Panc1 (cell line): ENCODE results near the gene RPL5. TPM values are rescaled to one million over a fixed set of nuclear protein-coding genes. Genes with fewer than 3 reads are reported as not detected.

Experiments
- ATAC-seq: fragments of 200-7000 bp; cut with Tn5 transposase; 2 replicates; pipeline ENCODE4 v1.9.1; 2020; ENCODE audit warnings: mild to moderate bottlenecking, moderate library complexity
- BruUV-seq: library from RNA; stranded (reverse); fragments of 400-500 nt; replicated peaks from 2 replicates; lab custom pipeline; 2021; lab: Mats Ljungman, UMichigan
- CTCF ChIA-PET: fragments of 300-600 bp; sonication (Branson Sonifier 250); formaldehyde crosslinking; loops from one replicate; lab custom pipeline; 2022; ENCODE audit warnings: antibody characterized with exemption; lab: Charles Lee
- POLR2A ChIA-PET: fragments of 300-600 bp; sonication (Branson Sonifier 250); formaldehyde crosslinking; loops from one replicate; lab custom pipeline; 2022; ENCODE audit warnings: antibody characterized with exemption; lab: Charles Lee
- DNase-seq: peaks from one replicate; pipeline ENCODE4 v3.0.0-alpha.2; 2010; ENCODE audit warnings: low read depth, low spot score
- H3K27ac ChIP-seq: 2 replicates; pipeline ENCODE4 v1.5.1; 2011; ENCODE audit warnings: mild to moderate bottlenecking, low read length, inconsistent platforms
- H3K27me3 ChIP-seq: fragments of 200-500 bp; sonication (Bioruptor generic); 2 replicates; pipeline ENCODE4 v1.6.0; 2014; ENCODE audit warnings: low read length, inconsistent platforms; ENCODE audit not compliant: control insufficient read depth, insufficient read depth
- H3K36me3 ChIP-seq: fragments of 200-500 bp; sonication (Bioruptor generic); 2 replicates; pipeline ENCODE4 v1.5.1; 2014; ENCODE audit warnings: inconsistent platforms, mild to moderate bottlenecking, low read length, moderate library complexity; ENCODE audit not compliant: control insufficient read depth, insufficient read depth
- H3K4me1 ChIP-seq: 2 replicates; pipeline ENCODE4 v1.5.1; 2011; ENCODE audit warnings: inconsistent platforms, mild to moderate bottlenecking, low read length, moderate library complexity; ENCODE audit not compliant: control insufficient read depth, insufficient read depth
- H3K4me3 ChIP-seq, 2 experiments: 2 replicates each; pipeline ENCODE4 v1.5.1; 2011 to 2012; ENCODE audit warnings: low read depth in 2 of 2, low read length in 2 of 2, mild to moderate bottlenecking in 2 of 2, inconsistent platforms in 1 of 2, moderate library complexity in 1 of 2
- H3K9me3 ChIP-seq: fragments of 200-500 bp; sonication (Bioruptor generic); 2 replicates; pipeline ENCODE4 v1.5.1; 2014; ENCODE audit warnings: low read depth, mild to moderate bottlenecking, inconsistent platforms, low read length, moderate library complexity; ENCODE audit not compliant: control insufficient read depth, insufficient read depth
- CTCF ChIP-seq: fragments of 450-650 bp; IDR thresholded peaks from 2 replicates; pipeline ENCODE4 v1.5.1; 2017; ENCODE audit warnings: mild to moderate bottlenecking
- POLR2AphosphoS5 ChIP-seq: IDR thresholded peaks from 2 replicates; pipeline ENCODE4 v1.6.1; 2012; ENCODE audit warnings: mild to moderate bottlenecking, low read depth, low read length, moderate library complexity
- REST ChIP-seq, 2 experiments: IDR thresholded peaks; 2 replicates each; pipeline ENCODE4 v1.6.1; 2011 to 2012; ENCODE audit warnings: low read depth in 2 of 2, control low read depth in 1 of 2, low read length in 1 of 2, mild to moderate bottlenecking in 1 of 2, moderate library complexity in 1 of 2; ENCODE audit not compliant: insufficient read depth in 1 of 2
- SIN3A ChIP-seq: IDR thresholded peaks from 2 replicates; pipeline ENCODE4 v1.6.1; 2012; ENCODE audit warnings: low read depth, mild to moderate bottlenecking, low read length, moderate library complexity, borderline replicate concordance; ENCODE audit not compliant: insufficient read depth
- TCF7L2 ChIP-seq: IDR thresholded peaks from 2 replicates; pipeline ENCODE4 v1.6.1; 2011; ENCODE audit warnings: mild to moderate bottlenecking, low read depth, low read length, inconsistent platforms
- in situ Hi-C: cut with HindIII; loops from 2 replicates; pipeline ENCODE4 v1.10.0; 2016; ENCODE audit warnings: low sequenced_read_pairs, low pct_unique_long_range_greater_than_20kb
- intact Hi-C: fragments of 100-400 bp; cut with micrococcal nuclease; formaldehyde crosslinking; loops from one replicate; pipeline ENCODE4 v1.10.0; 2022; ENCODE audit not compliant: unreplicated experiment
- total RNA-seq: library from RNA; stranded (reverse); gene quantifications from one replicate; pipeline ENCODE4 v1.2.1, GENCODE V29; 2021; ENCODE audit not compliant: unreplicated experiment

The RPL5 gene
- total RNA-seq, 1 experiment from 2014 or later: 446 TPM

- Histone ChIP-seq H3K36me3 (peaks cover 70% of the 10 kb centered on the region), H3K4me3 (no peak overlapping the region)
- TF ChIP-seq CTCF: no peak
- TF ChIP-seq TCF7L2: no peak
- TF ChIP-seq SIN3A: no peak
- TF ChIP-seq POLR2AphosphoS5: no peak
- no peak for TF ChIP-seq REST (IDR thresholded peaks at IDR 0.05; ENCODE audit: insufficient read depth in 1 of 2, low read depth in 2 of 2, low read length in 1 of 2)
Observed at GRCh38 chr1:92837062-92837461, 5.2 kb downstream of the RPL5 start.

GRCh38 chr1:92838519-92838918, 6.7 kb downstream of the RPL5 start:
- Histone ChIP-seq H3K9me3 (no peaks in the 10 kb centered on the region), H3K27ac (no peak overlapping the region), H3K4me3 (no peak overlapping the region), H3K27me3 (no peaks in the 10 kb centered on the region), H3K36me3 (peaks cover 67% of the 10 kb centered on the region), H3K4me1 (peaks cover 14% of the 10 kb centered on the region)
- TF ChIP-seq CTCF (no peak), SIN3A (no peak), POLR2AphosphoS5 (no peak), TCF7L2 (no peak), REST (IDR thresholded peaks at IDR 0.05; ENCODE audit: insufficient read depth in 1 of 2, low read depth in 2 of 2, low read length in 1 of 2) (no peak)
- in situ Hi-C loops (no loop called here), intact Hi-C loops (no loop called here)
- no peak for DNase-seq
- CTCF ChIA-PET: no interaction called here
- no peak for ATAC-seq
- no TSS peak for BruUV-seq
- POLR2A ChIA-PET: no interaction called here

More at GRCh38 chr1:92837062-92837461, 5.2 kb downstream of the RPL5 start:
- peaks cover 16% of the 10 kb centered on the region for H3K4me1 ChIP-seq
- H3K27ac ChIP-seq: no peak overlapping the region
- DNase-seq (no peak), ATAC-seq (no peak)
- in situ Hi-C loops (no loop called here), intact Hi-C loops (no loop called here)
- no peaks in the 10 kb centered on the region for H3K9me3 ChIP-seq
- no peaks in the 10 kb centered on the region for H3K27me3 ChIP-seq
- ChIA-PET POLR2A (no interaction called here), CTCF (no interaction called here)
- BruUV-seq: no TSS peak
